Measurements from ENCODE around the gene SLC39A2. TPM values are rescaled to one million over a fixed set of nuclear protein-coding genes. Genes with fewer than 3 reads are reported as not detected.
A peak's percentile ranks its signal among the peaks of the same experiment; 100 is the strongest.

Gene SLC39A2
- total RNA-seq, 2 experiments from 2014 or later = not detected

DNA sequence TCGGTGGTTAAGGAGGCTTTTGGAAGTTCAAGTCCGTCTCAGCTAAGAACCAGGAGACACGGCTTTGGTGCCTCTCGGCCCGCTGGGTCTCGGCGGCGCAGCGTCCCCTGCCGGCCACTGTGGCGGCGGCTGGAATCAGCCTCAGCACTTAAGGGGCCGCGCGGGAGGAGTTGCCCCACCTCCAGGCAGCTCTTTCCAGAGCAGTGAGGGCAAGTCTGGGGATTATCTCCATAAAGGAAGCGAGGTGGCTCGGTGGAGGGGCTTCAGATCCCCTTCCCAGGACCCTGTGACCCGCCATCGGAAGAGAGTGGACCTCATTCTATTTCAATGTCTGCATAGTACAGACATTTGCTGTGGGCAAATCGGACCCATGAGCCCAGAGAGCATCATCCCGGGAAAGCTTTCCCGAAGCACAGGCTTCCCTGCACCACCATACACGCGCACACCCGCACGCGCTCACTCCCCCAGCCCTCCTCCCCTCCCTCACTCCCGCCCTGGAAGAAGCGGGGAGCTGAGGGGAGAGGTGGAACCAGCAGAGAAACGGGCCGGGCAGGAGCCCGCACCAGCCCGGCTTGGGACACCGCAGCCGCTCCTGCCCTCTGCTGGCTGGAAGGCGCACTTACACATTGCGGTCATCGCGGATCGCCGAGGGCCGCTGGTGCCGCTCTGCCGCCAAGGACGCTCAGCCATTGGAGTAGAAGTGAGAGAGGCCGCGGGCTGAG is 27.9 kb upstream of the SLC39A2 start:
- peaks cover 15% of the 10 kb centered on the region for H3K4me1 ChIP-seq (ENCODE audit: insufficient read depth, low read length)
- no peaks in the 10 kb centered on the region for H3K9me3 ChIP-seq (ENCODE audit: control insufficient read depth in 1 of 2, insufficient read depth in 1 of 2, low read length in 2 of 2)
- peak overlapping the region; percentile 93 for H3K4me3 Mint-ChIP-seq
- CTCF ChIA-PET = interaction anchor here (0.5 to 2.6 kb wide), 35 partner anchors 8 to 1849 kb away, joined by 3 to 23 read pairs (median 4); partner anchors contain the start of genes RNASE2, RNASE4 and TMEM253
- peaks cover 39% of the 10 kb centered on the region for H3K27me3 Mint-ChIP-seq
- H3K27ac ChIP-seq (ENCODE audit: low read depth in 1 of 2, low read length in 2 of 2) = no peak overlapping the region
- DNase-seq (peak; percentile 55 to 90 (median 70)), ATAC-seq (ENCODE audit: poor library complexity) (peak; percentile 87)
- no peaks in the 10 kb centered on the region for H3K9me3 Mint-ChIP-seq
- H3K4me3 ChIP-seq (ENCODE audit: low read length) = peak overlapping the region; percentile 69
- peaks cover 12% of the 10 kb centered on the region in 2 experiments for H3K27me3 ChIP-seq (ENCODE audit: control insufficient read depth in 1 of 2, insufficient read depth in 2 of 2, low read length in 2 of 2)
- no peaks in the 10 kb centered on the region for H3K36me3 Mint-ChIP-seq (ENCODE audit: low read depth)
- no peaks in the 10 kb centered on the region for H3K36me3 ChIP-seq (ENCODE audit: insufficient read depth, low read length)
- intact Hi-C loops (cut with DNase I, micrococcal nuclease) = loop anchor here (1.0 to 5.0 kb wide), 5 partner anchors 99 to 274 kb away; no protein-coding TSS in a partner anchor
- POLR2A ChIA-PET = interaction anchor here (0.8 to 1.7 kb wide), 4 partner anchors 15 to 133 kb away, joined by 3 to 4 read pairs (median 4); no protein-coding TSS in a partner anchor
- H3K27ac Mint-ChIP-seq = no peak overlapping the region
- TF ChIP-seq, protein P1, sequence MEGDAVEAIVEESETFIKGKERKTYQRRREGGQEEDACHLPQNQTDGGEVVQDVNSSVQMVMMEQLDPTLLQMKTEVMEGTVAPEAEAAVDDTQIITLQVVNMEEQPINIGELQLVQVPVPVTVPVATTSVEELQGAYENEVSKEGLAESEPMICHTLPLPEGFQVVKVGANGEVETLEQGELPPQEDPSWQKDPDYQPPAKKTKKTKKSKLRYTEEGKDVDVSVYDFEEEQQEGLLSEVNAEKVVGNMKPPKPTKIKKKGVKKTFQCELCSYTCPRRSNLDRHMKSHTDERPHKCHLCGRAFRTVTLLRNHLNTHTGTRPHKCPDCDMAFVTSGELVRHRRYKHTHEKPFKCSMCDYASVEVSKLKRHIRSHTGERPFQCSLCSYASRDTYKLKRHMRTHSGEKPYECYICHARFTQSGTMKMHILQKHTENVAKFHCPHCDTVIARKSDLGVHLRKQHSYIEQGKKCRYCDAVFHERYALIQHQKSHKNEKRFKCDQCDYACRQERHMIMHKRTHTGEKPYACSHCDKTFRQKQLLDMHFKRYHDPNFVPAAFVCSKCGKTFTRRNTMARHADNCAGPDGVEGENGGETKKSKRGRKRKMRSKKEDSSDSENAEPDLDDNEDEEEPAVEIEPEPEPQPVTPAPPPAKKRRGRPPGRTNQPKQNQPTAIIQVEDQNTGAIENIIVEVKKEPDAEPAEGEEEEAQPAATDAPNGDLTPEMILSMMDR (IDR thresholded peaks at IDR 0.05) = peak; percentile 89
- H3K4me1 Mint-ChIP-seq (ENCODE audit: low read depth) = peaks cover 15% of the 10 kb centered on the region

DNA sequence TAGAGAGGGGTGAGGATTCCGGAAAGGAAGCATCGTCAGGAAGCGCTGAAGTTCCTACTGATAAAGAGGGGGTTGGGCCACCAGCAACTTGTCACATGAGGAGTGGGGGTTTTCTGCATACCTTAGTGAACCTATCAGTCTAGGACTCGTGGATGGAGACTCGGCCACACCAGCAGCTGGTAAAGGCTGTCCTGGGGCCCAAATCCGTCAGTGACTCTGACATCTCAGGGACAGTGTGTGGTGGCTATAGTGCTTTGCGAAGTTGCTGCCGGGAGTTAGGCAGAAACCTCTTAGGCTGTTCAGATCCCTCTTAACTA is 27.4 kb upstream of the SLC39A2 start:
- Histone ChIP-seq H3K27ac (ENCODE audit: low read depth in 1 of 2, low read length in 2 of 2) (no peak overlapping the region), H3K4me1 (ENCODE audit: insufficient read depth, low read length) (peaks cover 15% of the 10 kb centered on the region), H3K9me3 (ENCODE audit: control insufficient read depth in 1 of 2, insufficient read depth in 1 of 2, low read length in 2 of 2) (no peaks in the 10 kb centered on the region), H3K36me3 (ENCODE audit: insufficient read depth, low read length) (no peaks in the 10 kb centered on the region), H3K4me3 (ENCODE audit: low read length) (peak overlapping the region; percentile 69), H3K27me3 (ENCODE audit: control insufficient read depth in 1 of 2, insufficient read depth in 2 of 2, low read length in 2 of 2) (peaks cover 12% of the 10 kb centered on the region in 2 experiments)
- peaks cover 15% of the 10 kb centered on the region for H3K4me1 Mint-ChIP-seq (ENCODE audit: low read depth)
- ATAC-seq (ENCODE audit: poor library complexity) = peak; percentile 30
- TF ChIP-seq, protein P1 (IDR thresholded peaks at IDR 0.05) = no peak
- no peaks in the 10 kb centered on the region for H3K36me3 Mint-ChIP-seq (ENCODE audit: low read depth)
- intact Hi-C loops (cut with DNase I, micrococcal nuclease) = loop anchor here (1.0 to 5.0 kb wide), 5 partner anchors 99 to 274 kb away; no protein-coding TSS in a partner anchor
- ChIA-PET CTCF (interaction anchor here (0.9 to 2.6 kb wide), 19 partner anchors 9 to 288 kb away, joined by 3 to 23 read pairs (median 6); partner anchors contain the start of gene RNASE4), POLR2A (interaction anchor here (1.2 to 1.7 kb wide), 2 partner anchors 113 to 133 kb away, joined by 4 read pairs; no protein-coding TSS in a partner anchor)
- H3K27ac Mint-ChIP-seq = no peak overlapping the region
- no peaks in the 10 kb centered on the region for H3K9me3 Mint-ChIP-seq
- peak overlapping the region; percentile 93 for H3K4me3 Mint-ChIP-seq
- H3K27me3 Mint-ChIP-seq = peaks cover 36% of the 10 kb centered on the region
- DNase-seq = no peak

DNA sequence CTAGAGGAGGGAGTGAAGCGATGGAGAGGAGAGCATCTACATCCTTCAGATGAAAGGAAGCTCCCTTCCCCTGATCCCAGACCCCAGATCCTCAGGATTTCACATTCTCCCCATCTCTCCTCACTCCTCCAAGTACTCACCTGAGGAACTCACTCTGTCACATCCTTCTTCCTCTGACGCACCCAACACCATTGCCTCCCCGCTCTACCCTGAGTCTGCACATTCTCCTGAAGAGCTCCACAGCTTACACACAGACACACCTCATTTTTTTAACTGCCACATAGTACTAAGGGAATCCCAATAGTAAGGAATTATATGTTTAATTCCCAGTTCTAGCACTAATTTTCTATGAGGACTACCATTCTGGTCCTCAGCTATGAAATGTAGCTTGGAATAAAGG is 25.6 kb upstream of the SLC39A2 start:
- no peak overlapping the region for H3K27ac ChIP-seq (ENCODE audit: low read depth in 1 of 2, low read length in 2 of 2)
- peaks cover 22% of the 10 kb centered on the region for H3K27me3 Mint-ChIP-seq
- no peak for DNase-seq
- H3K36me3 ChIP-seq (ENCODE audit: insufficient read depth, low read length) = no peaks in the 10 kb centered on the region
- POLR2A ChIA-PET = no interaction called here
- H3K4me1 Mint-ChIP-seq (ENCODE audit: low read depth) = peaks cover 15% of the 10 kb centered on the region
- intact Hi-C loops (cut with DNase I, micrococcal nuclease) = loop anchor here in 1 of 2 experiments (5.0 kb wide), 1 partner anchor 101 kb away; no protein-coding TSS in a partner anchor
- no peak overlapping the region for H3K4me3 Mint-ChIP-seq
- no peaks in the 10 kb centered on the region for H3K36me3 Mint-ChIP-seq (ENCODE audit: low read depth)
- TF ChIP-seq, protein P1 (IDR thresholded peaks at IDR 0.05) = no peak
- H3K27ac Mint-ChIP-seq = no peak overlapping the region
- CTCF ChIA-PET = no interaction called here
- H3K9me3 ChIP-seq (ENCODE audit: control insufficient read depth in 1 of 2, insufficient read depth in 1 of 2, low read length in 2 of 2) = no peaks in the 10 kb centered on the region
- H3K27me3 ChIP-seq (ENCODE audit: control insufficient read depth in 1 of 2, insufficient read depth in 2 of 2, low read length in 2 of 2) = peaks cover 4 to 6% of the 10 kb centered on the region in 2 experiments
- ATAC-seq (ENCODE audit: poor library complexity) = no peak
- H3K4me3 ChIP-seq (ENCODE audit: low read length) = no peak overlapping the region
- peaks cover 15% of the 10 kb centered on the region for H3K4me1 ChIP-seq (ENCODE audit: insufficient read depth, low read length)
- no peaks in the 10 kb centered on the region for H3K9me3 Mint-ChIP-seq

Measured in CD4-positive, alpha-beta T cell (primary cell).